HCT116 (cell line): ENCODE data around the gene EMSY. TPM values are rescaled to one million over a fixed set of nuclear protein-coding genes. Genes with fewer than 3 reads are reported as not detected.

Experiments used
- ATAC-seq: fragments of 200-7000 bp; cut with Tn5 transposase; 2 replicates; pipeline ENCODE4 v1.9.1; 2020; ENCODE audit warnings: mild to moderate bottlenecking, moderate library complexity
- Bru-seq: library from RNA; stranded (reverse); fragments of 400-500 nt; gene quantifications from one replicate; lab custom pipeline; 2021; lab: Mats Ljungman, UMichigan
- BruChase-seq, 2 experiments: library from RNA; stranded (reverse); fragments of 400-500 nt; gene quantifications; one replicate each; lab custom pipeline; 2021; lab: Mats Ljungman, UMichigan
- BruUV-seq: library from RNA; stranded (reverse); fragments of 400-500 nt; replicated peaks from 2 replicates; lab custom pipeline; 2021; lab: Mats Ljungman, UMichigan
- CTCF ChIA-PET: fragments of 300-600 bp; sonication (Branson Sonifier 250); formaldehyde crosslinking; loops from one replicate; lab custom pipeline; 2021; ENCODE audit warnings: antibody characterized with exemption; lab: Charles Lee
- POLR2A ChIA-PET: fragments of 300-600, 350-600 bp; sonication (Branson Sonifier 250); formaldehyde crosslinking; loops from one replicate; lab custom pipeline; 2021; ENCODE audit warnings: antibody characterized with exemption; lab: Charles Lee
- RAD21 ChIA-PET, 2 experiments: fragments of 300-600 bp; sonication (Branson Sonifier 250); formaldehyde crosslinking; loops; one replicate each; lab custom pipeline; 2023; ENCODE audit warnings: low total read pairs in 2 of 2; ENCODE audit not compliant: uncharacterized antibody in 2 of 2, unreplicated experiment in 2 of 2, low non-redundant PET in 1 of 2; lab: Charles Lee
- DNase-seq: peaks from one replicate; pipeline ENCODE4 v3.0.0-alpha.2; 2010; ENCODE audit warnings: low read depth, low spot score
- H2AFZ ChIP-seq: fragments of 200-600 bp; shearing (Covaris generic), sonication (generic); 2 replicates; pipeline ENCODE4 v1.6.1; 2017; ENCODE audit warnings: low read depth, mixed run types, mixed read lengths, antibody characterized with exemption, low read length; ENCODE audit not compliant: poor library complexity, severe bottlenecking
- H3K27ac ChIP-seq: 2 replicates; pipeline ENCODE4 v1.5.1; 2012; ENCODE audit warnings: low read depth, low read length
- H3K27me3 ChIP-seq: fragments of 200-600 bp; sonication (generic); 2 replicates; pipeline ENCODE4 v1.6.1; 2016; ENCODE audit warnings: mixed run types, low read length, mixed read lengths; ENCODE audit not compliant: insufficient read depth
- H3K36me3 ChIP-seq, 2 experiments: fragments of 200-500 bp in 1 of 2; fragments of 200-600 bp in 1 of 2; sonication (Bioruptor generic) in 1 of 2; sonication (generic) in 1 of 2; 2 replicates each; pipeline versions ENCODE4 v1.5.1 to v1.6.1; 2014 to 2016; ENCODE audit warnings: low read length in 2 of 2, inconsistent platforms in 1 of 2, mixed read lengths in 1 of 2, mixed run types in 1 of 2; ENCODE audit not compliant: insufficient read depth in 2 of 2, control insufficient read depth in 1 of 2
- H3K4me1 ChIP-seq, 2 experiments: fragments of 200-600 bp in 1 of 2; sonication (generic) in 1 of 2; 2 replicates each; pipeline versions ENCODE4 v1.5.1 to v1.6.1; 2012 to 2017; ENCODE audit warnings: low read length in 2 of 2, inconsistent platforms in 1 of 2, mild to moderate bottlenecking in 1 of 2, mixed read lengths in 1 of 2, mixed run types in 1 of 2, moderate library complexity in 1 of 2; ENCODE audit not compliant: insufficient read depth in 2 of 2, control insufficient read depth in 1 of 2
- H3K4me2 ChIP-seq: fragments of 200-600 bp; sonication (generic); 2 replicates; pipeline ENCODE4 v1.6.1; 2017; ENCODE audit warnings: mixed run types, low read length, mixed read lengths
- H3K4me3 ChIP-seq, 2 experiments: fragments of 200-600 bp in 1 of 2; sonication (generic) in 1 of 2; replicated peaks in 1 of 2; 2 replicates each; pipeline ENCODE4 v1.5.1; 2011 to 2016; ENCODE audit warnings: low read length in 2 of 2, control low read depth in 1 of 2, low read depth in 1 of 2, mild to moderate bottlenecking in 1 of 2, mixed read lengths in 1 of 2, mixed run types in 1 of 2
- H3K79me2 ChIP-seq: fragments of 200-600 bp; sonication (generic); 2 replicates; pipeline ENCODE4 v1.6.1; 2017; ENCODE audit warnings: mild to moderate bottlenecking, mixed run types, low read length, moderate library complexity, mixed read lengths; ENCODE audit not compliant: insufficient read depth
- H3K9ac ChIP-seq: fragments of 200-600 bp; sonication (generic); 2 replicates; pipeline ENCODE4 v1.6.1; 2016; ENCODE audit warnings: low read length, mixed read lengths
- H3K9me2 ChIP-seq: fragments of 200-600 bp; sonication (generic), shearing (Covaris generic); 2 replicates; pipeline ENCODE4 v1.6.1; 2017; ENCODE audit warnings: mixed run types, mild to moderate bottlenecking, moderate library complexity; ENCODE audit not compliant: insufficient read depth
- H3K9me3 ChIP-seq, 2 experiments: fragments of 200-500 bp in 1 of 2; fragments of 200-600 bp in 1 of 2; sonication (Bioruptor generic) in 1 of 2; sonication (generic) in 1 of 2; 2 replicates each; pipeline ENCODE4 v1.6.1; 2014 to 2017; ENCODE audit warnings: low read length in 2 of 2, mixed read lengths in 2 of 2, inconsistent platforms in 1 of 2, low read depth in 1 of 2, mild to moderate bottlenecking in 1 of 2, mixed run types in 1 of 2, moderate library complexity in 1 of 2; ENCODE audit not compliant: control insufficient read depth in 1 of 2, insufficient read depth in 1 of 2
- H4K20me1 ChIP-seq: fragments of 200-600 bp; sonication (generic), shearing (Covaris generic); 2 replicates; pipeline ENCODE4 v1.6.1; 2017; ENCODE audit warnings: mixed run types, mild to moderate bottlenecking, moderate library complexity; ENCODE audit not compliant: insufficient read depth
- ATF3 ChIP-seq: IDR thresholded peaks from 2 replicates; pipeline ENCODE4 v1.6.1; 2012
- CTCF ChIP-seq, 3 experiments: fragments of 200-600 bp in 1 of 3; sonication (generic) in 1 of 3; IDR thresholded peaks in 2 of 3; conservative IDR thresholded peaks in 1 of 3; 2 replicates each; pipeline ENCODE4 v1.5.1; 2012 to 2017; ENCODE audit warnings: low read depth in 2 of 3, low read length in 2 of 3, antibody characterized with exemption in 1 of 3, borderline replicate concordance in 1 of 3, control low read depth in 1 of 3, mild to moderate bottlenecking in 1 of 3, mixed read lengths in 1 of 3, mixed run types in 1 of 3, moderate library complexity in 1 of 3; ENCODE audit not compliant: insufficient read depth in 1 of 3
- EZH2 ChIP-seq: fragments of 200-600 bp; sonication (generic); IDR thresholded peaks from 2 replicates; pipeline ENCODE4 v1.6.1; 2017; ENCODE audit warnings: antibody characterized with exemption, mixed run types
- EZH2phosphoT487 ChIP-seq: fragments of 200-600 bp; IDR thresholded peaks from 2 replicates; pipeline ENCODE4 v1.6.1; 2018; ENCODE audit warnings: antibody characterized with exemption, borderline replicate concordance
- POLR2AphosphoS5 ChIP-seq: IDR thresholded peaks from 2 replicates; pipeline ENCODE4 v1.6.1; 2011; ENCODE audit warnings: mild to moderate bottlenecking, low read depth, low read length, moderate library complexity
- REST ChIP-seq: IDR thresholded peaks from 2 replicates; pipeline ENCODE4 v1.6.1; 2012; ENCODE audit warnings: low read depth
- SRF ChIP-seq: IDR thresholded peaks from 2 replicates; pipeline ENCODE4 v1.6.1; 2012; ENCODE audit warnings: low read depth
- TCF7L2 ChIP-seq: IDR thresholded peaks from 2 replicates; pipeline ENCODE4 v1.7.0; 2011; ENCODE audit warnings: borderline replicate concordance, inconsistent platforms; ENCODE audit not compliant: insufficient read depth, insufficient read length; ENCODE audit errors: extremely low read depth
- YY1 ChIP-seq: IDR thresholded peaks from 2 replicates; pipeline ENCODE4 v1.6.1; 2011; ENCODE audit warnings: low read length, low read depth, moderate library complexity, mild to moderate bottlenecking; ENCODE audit not compliant: insufficient replicate concordance; ENCODE audit errors: extremely low read depth
- intact Hi-C: fragments of 100-400 bp; cut with micrococcal nuclease; formaldehyde crosslinking; loops from 2 replicates; pipeline ENCODE4 v1.10.0; 2022
- long read RNA-seq: library from polyadenylated mRNA; unstranded; transcript quantifications from one replicate; pipeline ENCODE4 v2.0.0, GENCODE V29; 2021; ENCODE audit not compliant: unreplicated experiment
- polyA plus RNA-seq: library from polyadenylated mRNA; unstranded; fragments of >200 nt; gene quantifications from 2 replicates; pipeline ENCODE4 v1.2.1, GENCODE V29; 2012; ENCODE audit warnings: missing spikeins
- total RNA-seq: library from RNA; stranded (reverse); gene quantifications from one replicate; pipeline ENCODE4 v1.2.1, GENCODE V29; 2021; ENCODE audit not compliant: unreplicated experiment
- TF ChIP-seq, protein P1 (sequence below): IDR thresholded peaks from 2 replicates; pipeline ENCODE4 v1.6.1; 2012

Gene EMSY, protein sequence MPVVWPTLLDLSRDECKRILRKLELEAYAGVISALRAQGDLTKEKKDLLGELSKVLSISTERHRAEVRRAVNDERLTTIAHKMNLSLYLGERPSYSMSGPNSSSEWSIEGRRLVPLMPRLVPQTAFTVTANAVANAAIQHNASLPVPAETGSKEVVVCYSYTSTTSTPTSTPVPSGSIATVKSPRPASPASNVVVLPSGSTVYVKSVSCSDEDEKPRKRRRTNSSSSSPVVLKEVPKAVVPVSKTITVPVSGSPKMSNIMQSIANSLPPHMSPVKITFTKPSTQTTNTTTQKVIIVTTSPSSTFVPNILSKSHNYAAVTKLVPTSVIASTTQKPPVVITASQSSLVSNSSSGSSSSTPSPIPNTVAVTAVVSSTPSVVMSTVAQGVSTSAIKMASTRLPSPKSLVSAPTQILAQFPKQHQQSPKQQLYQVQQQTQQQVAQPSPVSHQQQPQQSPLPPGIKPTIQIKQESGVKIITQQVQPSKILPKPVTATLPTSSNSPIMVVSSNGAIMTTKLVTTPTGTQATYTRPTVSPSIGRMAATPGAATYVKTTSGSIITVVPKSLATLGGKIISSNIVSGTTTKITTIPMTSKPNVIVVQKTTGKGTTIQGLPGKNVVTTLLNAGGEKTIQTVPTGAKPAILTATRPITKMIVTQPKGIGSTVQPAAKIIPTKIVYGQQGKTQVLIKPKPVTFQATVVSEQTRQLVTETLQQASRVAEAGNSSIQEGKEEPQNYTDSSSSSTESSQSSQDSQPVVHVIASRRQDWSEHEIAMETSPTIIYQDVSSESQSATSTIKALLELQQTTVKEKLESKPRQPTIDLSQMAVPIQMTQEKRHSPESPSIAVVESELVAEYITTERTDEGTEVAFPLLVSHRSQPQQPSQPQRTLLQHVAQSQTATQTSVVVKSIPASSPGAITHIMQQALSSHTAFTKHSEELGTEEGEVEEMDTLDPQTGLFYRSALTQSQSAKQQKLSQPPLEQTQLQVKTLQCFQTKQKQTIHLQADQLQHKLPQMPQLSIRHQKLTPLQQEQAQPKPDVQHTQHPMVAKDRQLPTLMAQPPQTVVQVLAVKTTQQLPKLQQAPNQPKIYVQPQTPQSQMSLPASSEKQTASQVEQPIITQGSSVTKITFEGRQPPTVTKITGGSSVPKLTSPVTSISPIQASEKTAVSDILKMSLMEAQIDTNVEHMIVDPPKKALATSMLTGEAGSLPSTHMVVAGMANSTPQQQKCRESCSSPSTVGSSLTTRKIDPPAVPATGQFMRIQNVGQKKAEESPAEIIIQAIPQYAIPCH (N-terminal part only)
- total RNA-seq (22.7 TPM), Bru-seq, nascent RNA (percentile 70 among the genes with signal in this experiment), BruChase-seq, experiment 1, labeled RNA remaining after a 6-hour chase (percentile 62 among the genes with signal in this experiment), BruChase-seq, experiment 2, labeled RNA remaining after a 2-hour chase (percentile 67 among the genes with signal in this experiment)
- polyA plus RNA-seq: 12.0 and 13.9 TPM in 2 replicates
- long read RNA-seq, partial matches to known transcripts: 0 of 2 reads
- long read RNA-seq, other reads (novel, unspliced or antisense): 2 of 2 reads

DNA sequence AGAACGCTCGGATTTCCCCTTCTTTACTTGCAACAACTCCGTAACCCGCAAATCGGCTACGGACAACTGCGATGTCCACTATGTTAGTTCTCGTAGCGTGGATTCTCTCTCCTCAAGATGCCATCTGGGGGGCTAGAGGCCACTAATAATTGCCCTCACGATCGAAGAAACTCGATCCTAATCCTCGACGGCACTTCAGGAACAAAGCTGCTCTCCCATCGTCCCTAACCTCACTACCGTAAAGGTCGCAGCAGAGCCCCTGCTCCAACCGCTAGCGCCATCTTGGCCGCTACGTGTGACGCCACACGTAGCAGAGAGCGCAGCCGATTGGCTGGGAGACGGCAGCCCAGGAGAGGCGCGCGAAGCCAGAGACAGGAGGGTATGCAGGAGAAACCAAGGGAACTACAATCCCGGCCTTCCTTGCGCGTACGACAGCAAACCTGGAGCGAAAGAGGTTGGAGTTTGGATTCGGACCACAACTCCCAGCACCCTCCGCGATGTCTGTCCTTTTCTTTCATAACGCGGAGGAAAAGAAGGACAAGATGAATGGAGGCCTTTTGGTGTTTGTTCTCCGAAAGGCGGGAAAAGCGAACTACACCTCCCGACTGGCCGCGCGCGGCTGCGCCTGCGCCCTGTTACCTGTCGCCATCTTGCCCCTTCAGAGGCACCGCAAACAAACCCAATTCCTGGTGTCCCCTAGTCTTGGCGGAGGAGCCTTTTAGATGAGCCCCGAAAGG lies at the start of gene EMSY:
Gene EMSY (plus strand): TSS at position 635 of the 737 bp plus-strand sequence. CDS start 1,921 bp downstream, outside the sequence.
- H3K4me3 ChIP-seq: peak within 1 kb of the TSS; percentile 86 to 96
- no peaks in the 10 kb centered on the region for H3K9me2 ChIP-seq
- ATAC-seq: peak; percentile 88
- peaks cover 6 to 10% of the 10 kb centered on the region in 2 experiments for H3K4me1 ChIP-seq
- peak; percentile 96 for DNase-seq
- no TSS peak for BruUV-seq
- RAD21 ChIA-PET: no interaction called here
- CTCF ChIA-PET: no interaction called here
- peak within 1 kb of the TSS; percentile 94 for H3K9ac ChIP-seq
- intact Hi-C loops: loop anchor here (5.0 kb wide), 1 partner anchor 62 kb away; the partner anchor contains the start of genes GVQW3 and THAP12
- H3K27me3 ChIP-seq: no peaks in the 10 kb centered on the region
- H3K79me2 ChIP-seq: peaks cover 46% of the 10 kb centered on the region
- no peak within 1 kb of the TSS for H2AFZ ChIP-seq
- no peaks in the 10 kb centered on the region for H3K9me3 ChIP-seq
- peak within 1 kb of the TSS; percentile 75 for H3K4me2 ChIP-seq
- H3K27ac ChIP-seq: peak within 1 kb of the TSS; percentile 86
- no peaks in the 10 kb centered on the region for H4K20me1 ChIP-seq
- H3K36me3 ChIP-seq: peaks cover 0 to 9% of the 10 kb centered on the region in 2 experiments; a peak in 3 of 4 replicates
- POLR2A ChIA-PET: no interaction called here
- TF ChIP-seq REST: no peak
- TF ChIP-seq EZH2: no peak
- TF ChIP-seq, protein P1, sequence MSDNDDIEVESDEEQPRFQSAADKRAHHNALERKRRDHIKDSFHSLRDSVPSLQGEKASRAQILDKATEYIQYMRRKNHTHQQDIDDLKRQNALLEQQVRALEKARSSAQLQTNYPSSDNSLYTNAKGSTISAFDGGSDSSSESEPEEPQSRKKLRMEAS: 0 out of 2 replicates have a peak, but pooled peaks have one; percentile 10
- TF ChIP-seq EZH2phosphoT487: no peak
- TF ChIP-seq CTCF (IDR thresholded peaks at IDR 0.05 in 2 of 3, conservative IDR thresholded peaks at IDR 0.05 in 1 of 3; ENCODE audit: borderline replicate concordance in 1 of 3, insufficient read depth in 1 of 3, low read depth in 2 of 3, low read length in 2 of 3): no peak
- no peak for TF ChIP-seq ATF3
- no peak; the same call in 1 of the 2 replicates for TF ChIP-seq SRF
- peak; percentile 98 for TF ChIP-seq POLR2AphosphoS5
- TF ChIP-seq YY1: peak; percentile 96
- TF ChIP-seq TCF7L2: peak; percentile 82
